Transverse colon (tissue), 4 donors: Measurements from ENCODE around the gene DPYD.

ENCODE experiments used
- EP300 ChIP-seq: sonication (generic); formaldehyde crosslinking; IDR thresholded peaks from one replicate; pipeline ENCODE4 v1.6.1; 2017; ENCODE audit warnings: antibody characterized with exemption, low read depth
- POLR2A ChIP-seq: fragments of 450-650 bp; IDR thresholded peaks from one replicate; pipeline ENCODE4 v1.6.1; 2016; ENCODE audit warnings: antibody characterized with exemption, mild to moderate bottlenecking, moderate library complexity
- POLR2AphosphoS5 ChIP-seq, 3 donors: sonication (generic); formaldehyde crosslinking; IDR thresholded peaks; one replicate each; pipeline ENCODE4 v1.6.1; 2016; ENCODE audit warnings: antibody characterized with exemption in 3 of 3
- TF ChIP-seq, protein P1 (sequence below), 5 experiments: fragments of 200-600 bp in 3 of 5; fragments of 450-650 bp in 2 of 5; sonication (generic) in 3 of 5; IDR thresholded peaks; 1 replicate in 2 of 5; 2 replicates in 3 of 5; pipeline ENCODE4 v1.5.1; 2016 to 2017; ENCODE audit warnings: antibody characterized with exemption in 5 of 5, inconsistent platforms in 3 of 5, mild to moderate bottlenecking in 2 of 5, moderate library complexity in 1 of 5

DNA sequence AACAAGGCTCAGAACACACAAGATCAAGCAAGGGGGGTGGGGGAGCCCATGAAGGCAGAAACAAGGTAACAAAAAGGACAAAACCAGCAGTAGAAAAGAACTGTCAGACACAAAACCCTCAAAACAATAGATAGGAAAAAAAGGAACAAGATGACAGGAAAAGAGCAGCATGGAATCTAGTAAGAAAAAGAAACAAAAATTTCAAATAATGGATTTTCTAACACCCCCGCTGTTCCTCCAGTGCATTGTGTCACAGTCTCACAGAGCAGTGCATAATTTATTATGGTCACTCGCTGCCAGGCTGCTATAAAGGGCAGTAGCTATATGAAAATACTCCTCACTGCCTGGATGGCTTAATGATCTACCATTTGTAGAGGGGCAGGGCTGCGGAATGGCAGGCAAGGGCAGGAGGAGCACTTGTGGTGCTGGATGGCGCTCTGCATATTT, 567.9 kb downstream of the DPYD start:
- TF ChIP-seq POLR2A (no peak), EP300 (no peak), POLR2AphosphoS5 (IDR thresholded peaks at IDR 0.05) (no peak)
- TF ChIP-seq, protein P1, sequence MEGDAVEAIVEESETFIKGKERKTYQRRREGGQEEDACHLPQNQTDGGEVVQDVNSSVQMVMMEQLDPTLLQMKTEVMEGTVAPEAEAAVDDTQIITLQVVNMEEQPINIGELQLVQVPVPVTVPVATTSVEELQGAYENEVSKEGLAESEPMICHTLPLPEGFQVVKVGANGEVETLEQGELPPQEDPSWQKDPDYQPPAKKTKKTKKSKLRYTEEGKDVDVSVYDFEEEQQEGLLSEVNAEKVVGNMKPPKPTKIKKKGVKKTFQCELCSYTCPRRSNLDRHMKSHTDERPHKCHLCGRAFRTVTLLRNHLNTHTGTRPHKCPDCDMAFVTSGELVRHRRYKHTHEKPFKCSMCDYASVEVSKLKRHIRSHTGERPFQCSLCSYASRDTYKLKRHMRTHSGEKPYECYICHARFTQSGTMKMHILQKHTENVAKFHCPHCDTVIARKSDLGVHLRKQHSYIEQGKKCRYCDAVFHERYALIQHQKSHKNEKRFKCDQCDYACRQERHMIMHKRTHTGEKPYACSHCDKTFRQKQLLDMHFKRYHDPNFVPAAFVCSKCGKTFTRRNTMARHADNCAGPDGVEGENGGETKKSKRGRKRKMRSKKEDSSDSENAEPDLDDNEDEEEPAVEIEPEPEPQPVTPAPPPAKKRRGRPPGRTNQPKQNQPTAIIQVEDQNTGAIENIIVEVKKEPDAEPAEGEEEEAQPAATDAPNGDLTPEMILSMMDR (IDR thresholded peaks at IDR 0.05): no peak
